HG03064 (cell line): Measurements from ENCODE around the gene ANK3.

Source experiments
- ATAC-seq: cut with Tn5 transposase; IDR thresholded peaks from one replicate; pipeline ENCODE4 v1.9.1; 2021; ENCODE audit warnings: low read depth; ENCODE audit not compliant: unreplicated experiment

ANK3 gene

GRCh38 chr10:60414877-60415585 lies 25.4 kb upstream of the ANK3 start:
- ATAC-seq, result no peak

GRCh38 chr10:60414111-60414510 lies 24.4 kb upstream of the ANK3 start:
- no peak for ATAC-seq

GRCh38 chr10:60413306-60414012 lies 23.8 kb upstream of the ANK3 start:
- no peak for ATAC-seq

- no peak for ATAC-seq
These were observed 21.3 kb upstream of the ANK3 start for GRCh38 chr10:60410970-60411369.

- ATAC-seq, result no peak
These were observed 19.5 kb upstream of the ANK3 start for GRCh38 chr10:60409202-60409601.

GRCh38 chr10:60406182-60406581 lies 16.5 kb upstream of the ANK3 start:
- no peak for ATAC-seq

DNA sequence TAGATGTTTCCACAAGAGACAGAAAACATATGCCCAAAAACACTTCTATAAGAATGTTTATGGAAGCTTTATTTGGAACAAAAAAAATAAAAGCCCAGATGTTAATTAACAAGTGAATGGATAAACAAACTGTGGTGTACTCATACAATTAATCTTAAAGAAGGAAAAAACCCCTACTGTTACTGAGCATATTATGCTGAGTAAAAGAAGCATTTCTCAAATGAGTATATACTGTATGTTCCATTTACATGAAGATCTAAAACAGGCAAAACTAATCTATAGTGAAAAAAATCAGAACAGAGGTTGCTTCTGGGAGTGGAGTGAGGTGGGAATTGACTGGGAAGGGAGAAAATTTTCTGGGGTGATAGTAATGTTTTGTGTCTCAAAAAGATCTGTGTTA lies 15.5 kb upstream of the ANK3 start:
- ATAC-seq, result no peak

GRCh38 chr10:60403168-60403873 lies 13.6 kb upstream of the ANK3 start:
- no peak for ATAC-seq

GRCh38 chr10:60400366-60400765 lies 10.7 kb upstream of the ANK3 start:
- ATAC-seq, result no peak

DNA sequence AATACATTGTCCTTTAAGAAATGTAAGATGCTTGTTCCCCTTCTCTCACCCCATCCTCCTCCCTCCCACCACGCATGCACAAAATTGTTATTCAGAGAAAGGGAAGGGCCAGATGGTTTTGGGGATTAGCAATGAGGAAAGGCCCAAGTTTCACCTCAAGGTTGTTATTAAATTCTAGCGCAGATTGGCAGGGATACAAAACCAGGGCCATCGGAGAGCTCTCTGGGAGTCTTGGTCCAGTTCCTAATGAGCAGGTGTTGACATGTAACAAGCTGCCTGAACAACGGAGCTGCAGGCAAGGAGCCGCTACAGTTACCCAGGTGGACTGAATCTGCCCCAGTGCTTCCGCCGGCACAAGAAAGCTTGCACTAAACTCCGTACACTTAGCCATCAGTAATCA lies 9.7 kb upstream of the ANK3 start:
- ATAC-seq, result no peak

GRCh38 chr10:60397792-60398191 lies 8.1 kb upstream of the ANK3 start:
- ATAC-seq, result no peak

DNA sequence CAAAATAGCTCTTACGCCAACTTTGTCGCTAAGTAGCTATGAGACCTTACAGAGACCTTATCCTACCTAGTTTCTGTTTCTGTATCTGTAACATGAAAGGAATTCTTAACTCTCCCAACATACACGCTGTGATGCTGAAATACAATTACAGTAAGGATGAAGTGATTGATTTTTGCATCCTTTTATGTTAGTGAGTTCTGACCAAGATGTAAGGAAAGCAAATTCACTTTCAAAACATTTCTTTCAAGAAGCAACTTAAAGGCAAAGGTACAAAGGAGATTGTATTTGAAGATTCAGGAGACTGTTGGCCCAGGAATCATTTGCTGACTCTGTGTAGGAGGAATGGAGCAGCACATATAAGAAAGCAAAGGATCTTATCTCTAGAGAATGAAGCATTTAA lies 7.1 kb upstream of the ANK3 start:
- ATAC-seq, result no peak

- no peak for ATAC-seq
These were observed 6.0 kb upstream of the ANK3 start for GRCh38 chr10:60395711-60396110.

DNA sequence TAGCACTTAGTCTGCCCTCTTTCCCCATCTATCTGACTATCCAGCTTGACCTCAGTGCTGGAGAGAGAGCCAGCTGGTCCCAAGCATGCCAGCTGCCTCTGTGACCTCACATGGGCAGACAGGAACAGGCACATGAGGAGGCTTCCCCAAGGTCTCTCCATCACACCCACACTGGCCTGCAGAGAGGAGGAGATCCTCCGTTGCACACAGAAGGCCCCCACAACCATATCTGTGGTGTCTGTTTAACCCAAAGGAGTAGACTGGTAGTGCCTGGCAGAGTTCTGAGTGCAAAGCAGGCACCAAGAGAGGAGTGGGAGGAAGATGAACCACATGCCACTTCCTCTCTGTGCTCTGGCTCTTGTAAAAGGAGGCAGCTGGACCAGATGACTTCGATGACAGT lies 4.8 kb upstream of the ANK3 start:
- ATAC-seq, result no peak

DNA sequence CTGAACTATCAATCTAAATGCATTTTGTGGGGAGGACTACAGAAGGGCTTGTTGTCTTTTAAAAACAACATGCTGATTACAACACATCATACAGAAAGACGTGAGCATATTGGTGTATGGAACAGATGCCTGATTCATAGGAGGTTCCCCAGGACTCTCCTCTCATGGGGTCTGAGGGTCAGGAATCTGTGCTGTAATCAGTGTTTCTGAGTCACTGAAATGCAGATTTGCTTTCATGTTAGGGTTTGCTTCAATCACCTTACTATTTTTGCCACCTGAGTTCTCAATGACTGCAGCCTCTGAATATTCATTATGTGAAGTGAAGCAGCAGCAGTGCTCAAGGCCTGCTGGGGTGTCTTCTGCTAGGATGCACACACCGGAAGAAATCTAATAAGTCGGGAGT lies 550 bp upstream of the ANK3 start:
- no peak for ATAC-seq

DNA sequence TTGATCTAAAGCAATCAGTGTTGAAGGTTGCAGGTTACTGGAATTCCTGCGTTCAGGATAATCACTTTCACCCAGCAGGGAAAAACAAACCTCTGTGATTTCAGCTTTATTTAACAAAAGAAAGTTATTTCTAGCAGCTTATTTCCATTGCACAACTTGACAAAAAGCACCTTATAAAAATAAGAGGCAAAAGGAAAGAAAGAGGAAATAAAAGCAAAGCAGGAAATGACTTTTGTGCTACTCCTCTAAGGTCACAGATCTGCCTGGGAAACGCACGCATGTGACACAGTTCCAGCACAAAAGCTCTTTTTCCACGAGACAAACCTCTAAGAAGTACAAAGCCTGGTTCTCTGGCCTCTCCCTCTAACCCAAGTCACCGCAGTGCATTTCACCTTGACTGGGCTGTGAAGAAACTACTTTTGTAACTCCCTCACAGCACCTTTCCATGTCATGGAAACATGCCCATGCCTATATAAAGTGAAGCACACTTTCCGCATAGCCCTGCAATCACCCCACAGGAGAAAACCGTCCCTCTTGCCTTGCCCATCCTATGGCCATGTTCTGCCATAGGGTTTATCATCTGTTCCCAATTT lies 870 bp downstream of the ANK3 start:
- no peak for ATAC-seq

DNA sequence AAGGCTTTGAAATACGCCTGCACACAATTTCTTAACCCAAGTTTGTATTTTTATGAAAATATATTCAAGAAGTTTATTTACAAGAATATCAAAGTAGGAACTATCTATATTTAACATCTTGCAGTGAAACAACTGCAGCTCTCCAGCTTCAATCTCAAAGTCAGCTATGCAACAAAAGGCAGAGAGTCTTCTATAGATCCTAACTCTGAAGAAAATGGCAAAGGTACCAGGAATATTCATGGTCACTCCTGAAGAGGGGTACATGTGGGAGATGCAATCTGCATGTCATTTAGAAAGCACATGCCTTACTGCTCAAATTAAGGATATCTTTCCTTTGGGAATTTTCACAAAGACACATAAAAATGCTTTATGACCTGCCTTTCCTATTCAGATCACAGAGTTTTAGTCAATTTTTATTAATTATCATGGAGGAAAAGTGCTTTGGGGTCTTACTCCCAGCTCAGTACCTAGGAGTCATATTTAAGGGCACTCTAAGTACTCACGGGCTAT lies 1.5 kb downstream of the ANK3 start:
- ATAC-seq, result no peak

DNA sequence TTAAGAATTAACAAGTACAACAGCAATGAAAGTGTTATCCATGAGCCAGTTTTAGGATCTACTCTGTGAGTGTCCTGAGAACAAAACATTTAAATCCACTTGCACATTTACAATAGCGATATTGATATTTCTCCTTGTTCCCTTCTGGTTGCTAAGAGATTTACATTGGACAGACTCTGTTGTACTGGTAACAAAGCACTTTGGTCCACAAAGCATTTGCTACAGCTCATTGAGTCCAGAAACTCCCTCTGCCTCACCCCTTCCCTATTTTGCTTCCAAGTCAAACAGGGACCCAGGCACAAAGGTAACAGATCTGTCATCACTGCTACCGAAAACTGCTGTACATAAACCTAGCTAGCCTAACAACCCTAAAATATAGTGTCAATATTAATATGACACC lies 2.1 kb downstream of the ANK3 start:
- no peak for ATAC-seq

- no peak for ATAC-seq
These were observed 4.3 kb downstream of the ANK3 start for GRCh38 chr10:60385399-60385738.

- no peak for ATAC-seq
These were observed 4.8 kb downstream of the ANK3 start for GRCh38 chr10:60384708-60385398.

DNA sequence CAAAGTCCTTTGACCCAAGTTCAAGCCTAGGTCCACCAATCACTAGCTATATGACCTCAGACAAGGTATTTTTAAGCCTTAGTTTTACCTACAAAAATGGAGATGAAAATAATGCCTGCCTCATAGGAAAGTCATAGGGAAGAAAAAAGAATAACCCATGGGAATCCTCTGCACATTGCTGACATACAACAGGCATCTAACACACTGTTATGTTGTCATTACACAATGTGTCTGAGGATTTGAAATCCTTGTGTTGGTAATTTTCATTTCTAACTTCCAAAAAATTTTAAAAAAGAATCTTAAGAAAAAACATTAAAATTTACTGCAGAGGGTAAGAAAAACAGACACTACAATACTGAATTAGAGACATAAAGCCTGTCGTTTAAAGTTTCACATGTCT lies 5.7 kb downstream of the ANK3 start:
- no peak for ATAC-seq
